H9 (cell line): ENCODE results near the gene DUS1L. TPM values are rescaled to one million over a fixed set of nuclear protein-coding genes. Genes with fewer than 3 reads are reported as not detected.
A peak's percentile ranks its signal among the peaks of the same experiment; 100 is the strongest.

Source experiments
- DNase-seq: peaks from one replicate; pipeline ENCODE4 v3.0.0-alpha.2; 2017
- H2AFZ ChIP-seq: one replicate; pipeline ENCODE4 v1.6.1; 2013; ENCODE audit warnings: mild to moderate bottlenecking, low read length, control low read depth, moderate library complexity
- H2AK5ac ChIP-seq: 2 replicates; pipeline ENCODE4 v1.6.1; 2013; ENCODE audit warnings: low read length, control low read depth, mixed read lengths; ENCODE audit not compliant: insufficient read length
- H2BK120ac ChIP-seq: one replicate; pipeline ENCODE4 v1.6.1; 2013; ENCODE audit warnings: low read depth, mild to moderate bottlenecking, low read length, control low read depth, inconsistent platforms; ENCODE audit not compliant: poor library complexity, severe bottlenecking
- H2BK12ac ChIP-seq: 2 replicates; pipeline ENCODE4 v1.6.1; 2013; ENCODE audit warnings: low read length, control low read depth, mixed read lengths, low read depth; ENCODE audit not compliant: insufficient read length
- H2BK15ac ChIP-seq: 2 replicates; pipeline ENCODE4 v1.6.1; 2013; ENCODE audit warnings: low read depth, low read length, control low read depth
- H2BK20ac ChIP-seq: one replicate; pipeline ENCODE4 v1.6.1; 2013; ENCODE audit warnings: low read depth, mild to moderate bottlenecking, low read length, control low read depth, inconsistent platforms; ENCODE audit not compliant: poor library complexity, severe bottlenecking
- H2BK5ac ChIP-seq: 2 replicates; pipeline ENCODE4 v1.6.1; 2013; ENCODE audit warnings: low read length, control low read depth, mixed read lengths; ENCODE audit not compliant: insufficient read length
- H3K14ac ChIP-seq: 2 replicates; pipeline ENCODE4 v1.6.1; 2013; ENCODE audit warnings: low read length, control low read depth; ENCODE audit not compliant: insufficient read depth
- H3K18ac ChIP-seq: 2 replicates; pipeline ENCODE4 v1.6.1; 2013; ENCODE audit warnings: low read depth, mild to moderate bottlenecking, mixed read lengths, low read length, control low read depth; ENCODE audit not compliant: insufficient read length
- H3K23ac ChIP-seq: 2 replicates; pipeline ENCODE4 v1.6.1; 2013; ENCODE audit warnings: low read length, control low read depth, mixed read lengths, low read depth; ENCODE audit not compliant: insufficient read length
- H3K23me2 ChIP-seq: 2 replicates; pipeline ENCODE4 v1.6.1; 2013; ENCODE audit warnings: low read depth, mild to moderate bottlenecking, mixed read lengths, low read length, control low read depth; ENCODE audit not compliant: insufficient read length, poor library complexity, severe bottlenecking
- H3K27ac ChIP-seq: 2 replicates; pipeline ENCODE4 v1.5.1; 2013; ENCODE audit warnings: low read length, control low read depth, mixed read lengths, low read depth; ENCODE audit not compliant: insufficient read length
- H3K27me3 ChIP-seq: 2 replicates; pipeline ENCODE4 v1.6.1; 2013; ENCODE audit warnings: low read length, control low read depth, inconsistent platforms; ENCODE audit not compliant: insufficient read depth
- H3K4ac ChIP-seq: 2 replicates; pipeline ENCODE4 v1.6.1; 2013; ENCODE audit warnings: low read depth, mild to moderate bottlenecking, control low read depth, inconsistent platforms, low read length, moderate library complexity
- H3K4me1 ChIP-seq: 2 replicates; pipeline ENCODE4 v1.6.1; 2013; ENCODE audit warnings: low read length, control low read depth, inconsistent platforms; ENCODE audit not compliant: insufficient read depth
- H3K4me2 ChIP-seq: 2 replicates; pipeline ENCODE4 v1.6.1; 2013; ENCODE audit warnings: low read length, control low read depth, mixed read lengths; ENCODE audit not compliant: insufficient read length, insufficient read depth
- H3K56ac ChIP-seq: 2 replicates; pipeline ENCODE4 v1.6.1; 2013; ENCODE audit warnings: low read depth, mild to moderate bottlenecking, mixed read lengths, low read length, control low read depth; ENCODE audit not compliant: insufficient read length
- H3K79me1 ChIP-seq: 2 replicates; pipeline ENCODE4 v1.6.1; 2013; ENCODE audit warnings: low read depth, mild to moderate bottlenecking, moderate library complexity, low read length, control low read depth, inconsistent platforms; ENCODE audit not compliant: insufficient read depth, poor library complexity, severe bottlenecking
- H3K79me2 ChIP-seq: 2 replicates; pipeline ENCODE4 v1.6.1; 2013; ENCODE audit warnings: low read length, control low read depth, inconsistent platforms; ENCODE audit not compliant: insufficient read depth
- H3K9ac ChIP-seq: 2 replicates; pipeline ENCODE4 v1.6.1; 2013; ENCODE audit warnings: low read length, control low read depth, mixed read lengths; ENCODE audit not compliant: insufficient read length; ENCODE audit errors: extremely low read depth
- H3K9me3 ChIP-seq: one replicate; pipeline ENCODE4 v1.6.1; 2013; ENCODE audit warnings: low read depth, low read length, inconsistent platforms; ENCODE audit not compliant: control insufficient read depth
- H3T11ph ChIP-seq: one replicate; pipeline ENCODE4 v1.6.1; 2013; ENCODE audit warnings: mild to moderate bottlenecking, low read length, control low read depth, inconsistent platforms
- H4K20me1 ChIP-seq: one replicate; pipeline ENCODE4 v1.6.1; 2013; ENCODE audit not compliant: control insufficient read depth, insufficient read length, insufficient read depth
- H4K5ac ChIP-seq: 2 replicates; pipeline ENCODE4 v1.6.1; 2013; ENCODE audit warnings: low read depth, mild to moderate bottlenecking, mixed read lengths, low read length, control low read depth; ENCODE audit not compliant: insufficient read length
- H4K8ac ChIP-seq: replicated peaks from 2 replicates; pipeline ENCODE4 v1.6.1; 2013; ENCODE audit warnings: low read length, control low read depth, mixed read lengths, low read depth; ENCODE audit not compliant: insufficient read length
- H4K91ac ChIP-seq: 2 replicates; pipeline ENCODE4 v1.6.1; 2013; ENCODE audit warnings: low read depth, mild to moderate bottlenecking, moderate library complexity, mixed read lengths, low read length, control low read depth; ENCODE audit not compliant: insufficient read length
- H3K27ac Mint-ChIP-seq, 3 experiments: 2 replicates in 2 of 3; 3 replicates in 1 of 3; pipeline ENCODE4 v1.8.0; 2020 to 2021; ENCODE audit warnings: mixed read lengths in 3 of 3, mild to moderate bottlenecking in 1 of 3, moderate library complexity in 1 of 3
- H3K27me3 Mint-ChIP-seq: 2 replicates; pipeline ENCODE4 v1.8.0; 2021; ENCODE audit warnings: low read depth, mild to moderate bottlenecking, moderate library complexity, mixed read lengths
- H3K36me3 Mint-ChIP-seq, 3 experiments: 2 replicates in 2 of 3; 3 replicates in 1 of 3; pipeline ENCODE4 v1.8.0; 2020 to 2021; ENCODE audit warnings: low read depth in 3 of 3, mixed read lengths in 3 of 3; ENCODE audit not compliant: insufficient read depth in 1 of 3
- H3K4me1 Mint-ChIP-seq, 2 experiments: 2 replicates each; pipeline ENCODE4 v1.8.0; 2020; ENCODE audit warnings: mixed read lengths in 2 of 2
- H3K4me3 Mint-ChIP-seq, 2 experiments: 2 replicates in 1 of 2; 3 replicates in 1 of 2; pipeline ENCODE4 v1.8.0; 2020 to 2021; ENCODE audit warnings: mild to moderate bottlenecking in 2 of 2, mixed read lengths in 2 of 2, moderate library complexity in 1 of 2
- H3K9me3 Mint-ChIP-seq, 2 experiments: 2 replicates in 1 of 2; 3 replicates in 1 of 2; pipeline ENCODE4 v1.8.0; 2020; ENCODE audit warnings: mild to moderate bottlenecking in 2 of 2, mixed read lengths in 2 of 2, moderate library complexity in 1 of 2
- CTCF ChIP-seq: fragments of 200-600 bp; sonication (generic); conservative IDR thresholded peaks from 3 replicates; pipeline ENCODE4 v1.8.0; 2021; ENCODE audit warnings: antibody characterized with exemption, mild to moderate bottlenecking
- WGBS: extraction: QIAGEN DNeasy Blood & Tissue Kit; methylation state at CpG from one replicate; pipeline ENCODE4 v1.1.7; 2013; ENCODE audit warnings: missing lambda C conversion rate, low lambda C conversion rate, mixed read lengths; ENCODE audit not compliant: insufficient read length; ENCODE audit errors: extremely low coverage; 5-methylcytosine and 5-hydroxymethylcytosine counted together
- total RNA-seq: library from RNA; stranded (reverse); gene quantifications from 2 replicates; pipeline ENCODE4 v1.2.1, GENCODE V29; 2021

The DUS1L gene
- total RNA-seq, 1 experiment from 2014 or later, result 103 TPM

DNA sequence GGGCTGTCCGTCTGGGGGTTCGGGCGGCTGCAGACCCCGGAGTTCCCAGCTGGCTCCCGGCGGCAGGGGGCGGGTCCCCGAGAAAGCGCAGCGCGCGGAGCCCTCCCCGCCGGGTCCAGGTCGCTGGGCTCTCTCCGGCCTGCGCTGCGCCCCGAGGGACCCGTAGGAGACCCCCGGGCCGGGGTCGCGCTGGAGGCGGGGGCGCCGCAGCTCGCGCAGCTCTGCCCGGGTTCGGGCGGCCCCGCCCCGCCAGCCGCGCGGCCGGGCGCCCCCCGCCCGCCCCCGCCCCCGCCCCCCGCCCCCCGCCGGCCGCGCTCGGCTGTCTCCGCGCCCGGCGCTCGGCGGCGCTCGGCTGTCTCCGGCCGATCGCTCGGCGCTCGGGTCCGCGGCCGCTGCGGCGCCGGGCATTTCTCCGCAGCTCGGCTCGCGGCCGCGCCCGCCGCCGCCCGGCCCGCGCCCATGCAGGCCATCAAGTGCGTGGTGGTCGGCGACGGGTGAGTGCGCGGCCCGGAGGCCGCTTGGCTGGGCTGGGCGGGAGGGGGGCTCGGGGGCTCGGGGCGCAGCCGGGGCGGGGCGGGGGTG lies 34.2 kb downstream of the DUS1L start, which contains the start of gene RAC3:
TSS of gene RAC3 (plus strand) at position 376 of the 582 bp plus-strand sequence. CDS start at position 460, 84 bp downstream.
- H3K18ac ChIP-seq, result peak within 1 kb of the TSS; percentile 7
- peak within 1 kb of the TSS; percentile 66; the same call in 1 of the 2 replicates for H3K14ac ChIP-seq
- no CpG with 5 or more reads among the region's 96 CpGs for WGBS
- H4K91ac ChIP-seq, result no peak within 1 kb of the TSS
- peaks cover 8% of the 10 kb centered on the region for H3K23me2 ChIP-seq
- no peaks in the 10 kb centered on the region for H3K9me3 ChIP-seq
- H3K4me3 Mint-ChIP-seq, result peak within 1 kb of the TSS; percentile 63 to 81
- H2AK5ac ChIP-seq, result no peak within 1 kb of the TSS
- peak within 1 kb of the TSS; percentile 55 for H3K9ac ChIP-seq
- no peak for TF ChIP-seq CTCF
- H3K4me2 ChIP-seq, result peak within 1 kb of the TSS; percentile 65
- no peaks in the 10 kb centered on the region; the same call in 1 of the 2 replicates for H3K27me3 ChIP-seq
- H3K4me1 ChIP-seq, result no peaks in the 10 kb centered on the region
- no peak within 1 kb of the TSS for H4K8ac ChIP-seq
- H2BK120ac ChIP-seq, result no peak within 1 kb of the TSS
- H3K4ac ChIP-seq, result no peak within 1 kb of the TSS
- peaks cover 8 to 24% (median 16%) of the 10 kb centered on the region in 3 experiments; a peak in 6 of 7 replicates for H3K36me3 Mint-ChIP-seq
- H3K27ac Mint-ChIP-seq, result no peak within 1 kb of the TSS
- no peaks in the 10 kb centered on the region for H3K79me1 ChIP-seq
- H3K27ac ChIP-seq, result no peak within 1 kb of the TSS
- H3K23ac ChIP-seq, result no peak within 1 kb of the TSS
- H3K9me3 Mint-ChIP-seq, result no peaks in the 10 kb centered on the region
- no peaks in the 10 kb centered on the region for H3K79me2 ChIP-seq
- H2BK12ac ChIP-seq, result no peak within 1 kb of the TSS
- H2BK15ac ChIP-seq, result no peak within 1 kb of the TSS
- H2BK5ac ChIP-seq, result no peak within 1 kb of the TSS
- peaks cover 2% of the 10 kb centered on the region; the same call in 1 of the 2 replicates for H3K27me3 Mint-ChIP-seq
- H4K5ac ChIP-seq, result no peak within 1 kb of the TSS
- H3K56ac ChIP-seq, result no peak within 1 kb of the TSS
- H4K20me1 ChIP-seq, result no peaks in the 10 kb centered on the region
- no peak within 1 kb of the TSS for H3T11ph ChIP-seq
- no peak within 1 kb of the TSS for H2BK20ac ChIP-seq
- H2AFZ ChIP-seq, result no peak within 1 kb of the TSS
- DNase-seq, result no peak
- peaks cover 2 to 19% of the 10 kb centered on the region in 2 experiments for H3K4me1 Mint-ChIP-seq
